Esophagus muscularis mucosa (tissue), 4 donors: ENCODE results near the gene NAA80. TPM values are rescaled to one million over a fixed set of nuclear protein-coding genes. Genes with fewer than 3 reads are reported as not detected.

Source experiments
- DNase-seq: peaks from one replicate; pipeline ENCODE4 v3.0.0-alpha.2; 2017; ENCODE audit errors: extremely low spot score
- H3K27ac ChIP-seq, 4 donors: fragments of 200-600 bp; sonication (generic); replicated peaks in 1 of 4; 1 replicate in 3 of 4; 2 replicates in 1 of 4; pipeline ENCODE4 v1.5.1; 2016 to 2019; ENCODE audit warnings: mild to moderate bottlenecking in 1 of 4
- H3K27me3 ChIP-seq, 4 donors: fragments of 200-600 bp; sonication (generic); one replicate each; pipeline versions ENCODE4 v1.5.1 to v1.6.0; 2016 to 2019
- H3K36me3 ChIP-seq, 4 donors: fragments of 200-600 bp; sonication (generic); one replicate each; pipeline ENCODE4 v1.5.1; 2016 to 2019
- H3K4me1 ChIP-seq, 4 donors: fragments of 200-600 bp; sonication (generic); one replicate each; pipeline ENCODE4 v1.5.1; 2016 to 2019
- H3K4me3 ChIP-seq, 4 donors: fragments of 200-600 bp; sonication (generic); 1 replicate in 2 of 4; 2 replicates in 2 of 4; pipeline ENCODE4 v1.5.1; 2016 to 2019; ENCODE audit warnings: mild to moderate bottlenecking in 4 of 4, moderate library complexity in 1 of 4
- H3K9me3 ChIP-seq, 4 donors: fragments of 200-600 bp; sonication (generic); 1 replicate in 3 of 4; 2 replicates in 1 of 4; pipeline ENCODE4 v1.5.1; 2016 to 2019
- EP300 ChIP-seq: sonication (generic); formaldehyde crosslinking; IDR thresholded peaks from one replicate; pipeline ENCODE4 v1.6.1; 2017; ENCODE audit warnings: antibody characterized with exemption
- POLR2A ChIP-seq: fragments of 450-650 bp; IDR thresholded peaks from one replicate; pipeline ENCODE4 v1.6.1; 2017; ENCODE audit warnings: antibody characterized with exemption, moderate library complexity, mild to moderate bottlenecking, low read depth
- POLR2AphosphoS5 ChIP-seq, 2 donors: sonication (generic); formaldehyde crosslinking; IDR thresholded peaks; one replicate each; pipeline ENCODE4 v1.6.1; 2017; ENCODE audit warnings: antibody characterized with exemption in 2 of 2
- WGBS: methylation state at CpG from one replicate; pipeline ENCODE4 v1.1.5; 2018; 5-methylcytosine and 5-hydroxymethylcytosine counted together
- intact Hi-C: fragments of 100-400 bp; cut with DNase I; formaldehyde crosslinking; loops from one replicate; pipeline ENCODE4 v1.15.1; 2023
- total RNA-seq, 4 donors: library from RNA; depleted of rRNA; stranded (reverse); fragments of >200 nt; gene quantifications; one replicate each; pipeline versions ENCODE4 v1.1.0 to v1.2.1, GENCODE V29; 2016
- TF ChIP-seq, protein P1 (sequence below), 3 experiments: fragments of 200-600 bp in 2 of 3; fragments of 450-650 bp in 1 of 3; sonication (generic) in 2 of 3; IDR thresholded peaks; one replicate each; pipeline ENCODE4 v1.5.1; 2017 to 2019; ENCODE audit warnings: antibody characterized with exemption in 3 of 3, mild to moderate bottlenecking in 2 of 3, moderate library complexity in 1 of 3

Gene NAA80
- total RNA-seq, 4 donors from 2014 or later = 6.8 to 9.5 (median 8.0) TPM

DNA sequence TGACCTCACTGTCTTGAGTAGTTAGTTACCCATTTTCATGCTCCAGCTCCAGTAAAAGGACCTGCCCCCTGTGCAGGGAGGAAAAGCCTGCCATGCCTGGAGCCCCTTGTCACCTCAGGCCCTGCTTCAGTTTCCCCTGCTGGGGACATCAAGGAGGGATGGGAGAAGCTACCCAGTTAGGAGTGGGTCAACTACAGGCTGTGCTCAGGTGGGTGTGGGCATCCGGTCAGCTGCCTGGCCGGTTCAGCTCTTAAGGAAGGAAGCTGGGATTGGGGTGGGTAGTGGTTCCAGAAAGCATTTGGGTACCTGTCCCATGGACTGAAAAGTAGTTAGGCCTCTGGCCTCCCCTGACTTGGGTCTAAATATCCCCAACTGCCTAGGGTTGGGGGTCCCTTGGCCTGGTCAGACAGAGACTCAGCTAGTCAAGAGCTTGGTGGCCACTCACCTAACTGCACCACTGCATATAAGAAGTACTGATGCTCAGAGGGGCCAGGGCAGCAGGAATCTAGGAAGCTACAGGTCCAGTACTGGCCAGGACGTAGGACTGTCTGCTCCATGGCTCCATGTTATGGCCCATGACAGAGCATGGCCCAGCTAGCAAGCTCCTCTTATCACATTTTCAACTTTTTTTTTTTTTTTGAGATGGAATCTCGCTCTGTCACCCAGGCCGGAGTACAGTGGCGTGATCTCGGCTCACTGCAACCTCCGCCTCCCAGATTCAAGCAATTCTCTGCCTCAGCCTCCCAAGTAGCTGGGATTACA is 19.8 kb downstream of the NAA80 start:
- DNase-seq = no peak
- H3K27ac ChIP-seq = peak overlapping the region in 1 of 4 donors; percentile 22
- TF ChIP-seq EP300 (no peak), POLR2A (no peak), POLR2AphosphoS5 (IDR thresholded peaks at IDR 0.05) (no peak)
- TF ChIP-seq, protein P1, sequence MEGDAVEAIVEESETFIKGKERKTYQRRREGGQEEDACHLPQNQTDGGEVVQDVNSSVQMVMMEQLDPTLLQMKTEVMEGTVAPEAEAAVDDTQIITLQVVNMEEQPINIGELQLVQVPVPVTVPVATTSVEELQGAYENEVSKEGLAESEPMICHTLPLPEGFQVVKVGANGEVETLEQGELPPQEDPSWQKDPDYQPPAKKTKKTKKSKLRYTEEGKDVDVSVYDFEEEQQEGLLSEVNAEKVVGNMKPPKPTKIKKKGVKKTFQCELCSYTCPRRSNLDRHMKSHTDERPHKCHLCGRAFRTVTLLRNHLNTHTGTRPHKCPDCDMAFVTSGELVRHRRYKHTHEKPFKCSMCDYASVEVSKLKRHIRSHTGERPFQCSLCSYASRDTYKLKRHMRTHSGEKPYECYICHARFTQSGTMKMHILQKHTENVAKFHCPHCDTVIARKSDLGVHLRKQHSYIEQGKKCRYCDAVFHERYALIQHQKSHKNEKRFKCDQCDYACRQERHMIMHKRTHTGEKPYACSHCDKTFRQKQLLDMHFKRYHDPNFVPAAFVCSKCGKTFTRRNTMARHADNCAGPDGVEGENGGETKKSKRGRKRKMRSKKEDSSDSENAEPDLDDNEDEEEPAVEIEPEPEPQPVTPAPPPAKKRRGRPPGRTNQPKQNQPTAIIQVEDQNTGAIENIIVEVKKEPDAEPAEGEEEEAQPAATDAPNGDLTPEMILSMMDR (IDR thresholded peaks at IDR 0.05) = no peak
- H3K9me3 ChIP-seq = no peaks in the 10 kb centered on the region
- peaks cover 0 to 27% (median 4%) of the 10 kb centered on the region in 4 donors for H3K27me3 ChIP-seq
- peaks cover 11 to 30% (median 24%) of the 10 kb centered on the region in 4 donors for H3K4me1 ChIP-seq
- WGBS = 96% methylated on average over 8 of the region's 8 CpGs
- intact Hi-C loops = no loop called here
- H3K4me3 ChIP-seq = no peak overlapping the region
- peaks cover 0 to 20% (median 9%) of the 10 kb centered on the region in 4 donors for H3K36me3 ChIP-seq

DNA sequence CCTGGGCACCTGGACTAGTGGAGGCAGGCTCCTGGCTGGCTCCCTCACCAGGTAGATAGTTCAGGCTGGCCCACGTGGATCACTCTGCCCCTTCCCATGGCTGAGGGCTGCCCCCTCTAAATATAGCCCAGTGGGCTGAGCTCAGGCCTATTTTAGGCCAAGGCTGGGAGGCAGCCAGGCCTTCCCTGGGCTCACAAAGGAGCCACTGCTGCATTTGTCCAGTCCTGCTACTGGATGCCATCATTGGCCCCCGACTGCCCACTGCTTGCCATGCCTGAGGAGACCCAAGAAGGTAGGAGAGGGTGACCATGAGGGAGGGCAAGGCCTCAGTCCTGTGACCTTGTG is 20.4 kb downstream of the NAA80 start, which contains the start of gene LSMEM2:
Gene LSMEM2 (plus strand): TSS at position 208 of the 345 bp plus-strand sequence. CDS start 27 bp downstream, at position 235.
- peaks cover 17 to 36% (median 30%) of the 10 kb centered on the region in 4 donors for H3K4me1 ChIP-seq
- no peak for DNase-seq
- H3K4me3 ChIP-seq = no peak within 1 kb of the TSS
- peaks cover 0 to 20% (median 9%) of the 10 kb centered on the region in 4 donors for H3K36me3 ChIP-seq
- no peaks in the 10 kb centered on the region for H3K9me3 ChIP-seq
- peaks cover 0 to 33% (median 5%) of the 10 kb centered on the region in 4 donors for H3K27me3 ChIP-seq
- H3K27ac ChIP-seq = peak within 1 kb of the TSS in 1 of 4 donors; percentile 22
- no peak for TF ChIP-seq POLR2A
- TF ChIP-seq EP300 = no peak
- TF ChIP-seq, protein P1 (IDR thresholded peaks at IDR 0.05) = no peak
- TF ChIP-seq POLR2AphosphoS5 (IDR thresholded peaks at IDR 0.05) = no peak
- intact Hi-C loops = no loop called here
- WGBS = no CpG with 5 or more reads among the region's 2 CpGs

- H3K27ac ChIP-seq = no peak overlapping the region
- peaks cover 0 to 24% (median 9%) of the 10 kb centered on the region in 4 donors for H3K36me3 ChIP-seq
- no peak overlapping the region for H3K4me3 ChIP-seq
- no peaks in the 10 kb centered on the region for H3K9me3 ChIP-seq
- intact Hi-C loops = no loop called here
- H3K27me3 ChIP-seq = peaks cover 0 to 38% (median 5%) of the 10 kb centered on the region in 4 donors
- peaks cover 23 to 41% (median 35%) of the 10 kb centered on the region in 4 donors for H3K4me1 ChIP-seq
- 68% methylated on average over 4 of the region's 4 CpGs for WGBS
- DNase-seq = no peak
- TF ChIP-seq POLR2A (no peak), EP300 (no peak), POLR2AphosphoS5 (IDR thresholded peaks at IDR 0.05) (no peak)
- TF ChIP-seq, protein P1 (IDR thresholded peaks at IDR 0.05) = no peak
These were observed 20.9 kb downstream of the NAA80 start for GRCh38 chr3:50278123-50278879.

DNA sequence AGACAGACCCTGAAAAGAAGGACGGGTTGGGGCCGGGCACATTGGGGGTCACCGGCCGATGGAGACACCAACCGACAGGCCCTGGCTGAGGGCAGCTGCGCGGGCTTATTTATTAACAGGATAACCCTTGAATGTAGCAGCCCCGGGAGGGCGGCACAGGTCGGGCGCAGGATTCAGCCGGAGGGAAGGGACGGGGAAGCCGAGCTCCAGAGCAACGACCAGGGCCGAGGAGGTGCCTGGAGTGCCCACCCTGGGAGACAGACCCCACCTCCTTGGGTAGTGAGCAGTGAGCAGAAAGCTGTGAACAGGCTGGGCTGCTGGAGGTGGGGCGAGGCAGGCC is 22.5 kb downstream of the NAA80 start:
- H3K27me3 ChIP-seq = peaks cover 0 to 40% (median 5%) of the 10 kb centered on the region in 4 donors
- peaks cover 30 to 55% (median 46%) of the 10 kb centered on the region in 4 donors for H3K4me1 ChIP-seq
- 90% methylated on average over 17 of the region's 17 CpGs for WGBS
- H3K9me3 ChIP-seq = no peaks in the 10 kb centered on the region
- intact Hi-C loops = no loop called here
- DNase-seq = no peak
- H3K36me3 ChIP-seq = peaks cover 0 to 24% (median 9%) of the 10 kb centered on the region in 4 donors
- no peak overlapping the region for H3K27ac ChIP-seq
- no peak overlapping the region for H3K4me3 ChIP-seq
- TF ChIP-seq, protein P1 (IDR thresholded peaks at IDR 0.05) = no peak
- TF ChIP-seq EP300 = no peak
- no peak for TF ChIP-seq POLR2A
- no peak for TF ChIP-seq POLR2AphosphoS5 (IDR thresholded peaks at IDR 0.05)
